Thyroid gland (tissue), 4 donors: Measurements from ENCODE around the gene SMAD3. TPM values are rescaled to one million over a fixed set of nuclear protein-coding genes. Genes with fewer than 3 reads are reported as not detected.
"Not testable (repeated sequence)": the region's sequence is repeated elsewhere in the genome, so short reads cannot be mapped to it uniquely, and the experiment has no call there.

Source experiments
- DNase-seq, 2 donors: peaks; one replicate each; pipeline ENCODE4 v3.0.0-alpha.2; 2019
- H3K27ac ChIP-seq, 3 donors: fragments of 200-600 bp; sonication (generic); 1 replicate in 2 of 3; 2 replicates in 1 of 3; pipeline ENCODE4 v1.5.1; 2016 to 2019; ENCODE audit warnings: mild to moderate bottlenecking in 1 of 3, moderate library complexity in 1 of 3
- H3K27me3 ChIP-seq: fragments of 200-600 bp; sonication (generic); one replicate; pipeline ENCODE4 v1.5.1; 2019
- H3K36me3 ChIP-seq, 2 donors: fragments of 200-600 bp; sonication (generic); one replicate each; pipeline ENCODE4 v1.5.1; 2016 to 2019
- H3K4me1 ChIP-seq, 2 donors: fragments of 200-600 bp; sonication (generic); one replicate each; pipeline ENCODE4 v1.5.1; 2017 to 2019
- H3K4me3 ChIP-seq, 3 donors: fragments of 200-600 bp; sonication (generic); replicated peaks in 1 of 3; 1 replicate in 2 of 3; 2 replicates in 1 of 3; pipeline ENCODE4 v1.5.1; 2016; ENCODE audit warnings: mild to moderate bottlenecking in 1 of 3
- H3K9me3 ChIP-seq: fragments of 200-600 bp; sonication (generic); one replicate; pipeline ENCODE4 v1.5.1; 2017
- CTCF ChIP-seq, 6 experiments: fragments of 200-600 bp in 3 of 6; fragments of 450-650 bp in 3 of 6; sonication (generic) in 3 of 6; IDR thresholded peaks; one replicate each; pipeline ENCODE4 v1.5.1; 2016 to 2019; ENCODE audit warnings: antibody characterized with exemption in 6 of 6, mild to moderate bottlenecking in 2 of 6, inconsistent platforms in 1 of 6, moderate library complexity in 1 of 6
- POLR2A ChIP-seq, 2 donors: fragments of 450-650 bp; IDR thresholded peaks; one replicate each; pipeline ENCODE4 v1.6.1; 2017; ENCODE audit warnings: antibody characterized with exemption in 2 of 2, mild to moderate bottlenecking in 2 of 2, moderate library complexity in 1 of 2
- WGBS, 2 donors: methylation state at CpG; one replicate each; pipeline ENCODE4 v1.1.5; 2017; 5-methylcytosine and 5-hydroxymethylcytosine counted together
- intact Hi-C: fragments of 100-400 bp; cut with DNase I; formaldehyde crosslinking; loops from one replicate; pipeline ENCODE4 v1.15.1; 2023
- total RNA-seq, 4 donors: library from RNA; depleted of rRNA; stranded (reverse); fragments of >200 nt; gene quantifications; one replicate each; pipeline ENCODE4 v1.2.3, GENCODE V29; 2016

The SMAD3 gene
- total RNA-seq, 4 donors from 2014 or later: 33.6 to 66.5 (median 47.3) TPM

DNA sequence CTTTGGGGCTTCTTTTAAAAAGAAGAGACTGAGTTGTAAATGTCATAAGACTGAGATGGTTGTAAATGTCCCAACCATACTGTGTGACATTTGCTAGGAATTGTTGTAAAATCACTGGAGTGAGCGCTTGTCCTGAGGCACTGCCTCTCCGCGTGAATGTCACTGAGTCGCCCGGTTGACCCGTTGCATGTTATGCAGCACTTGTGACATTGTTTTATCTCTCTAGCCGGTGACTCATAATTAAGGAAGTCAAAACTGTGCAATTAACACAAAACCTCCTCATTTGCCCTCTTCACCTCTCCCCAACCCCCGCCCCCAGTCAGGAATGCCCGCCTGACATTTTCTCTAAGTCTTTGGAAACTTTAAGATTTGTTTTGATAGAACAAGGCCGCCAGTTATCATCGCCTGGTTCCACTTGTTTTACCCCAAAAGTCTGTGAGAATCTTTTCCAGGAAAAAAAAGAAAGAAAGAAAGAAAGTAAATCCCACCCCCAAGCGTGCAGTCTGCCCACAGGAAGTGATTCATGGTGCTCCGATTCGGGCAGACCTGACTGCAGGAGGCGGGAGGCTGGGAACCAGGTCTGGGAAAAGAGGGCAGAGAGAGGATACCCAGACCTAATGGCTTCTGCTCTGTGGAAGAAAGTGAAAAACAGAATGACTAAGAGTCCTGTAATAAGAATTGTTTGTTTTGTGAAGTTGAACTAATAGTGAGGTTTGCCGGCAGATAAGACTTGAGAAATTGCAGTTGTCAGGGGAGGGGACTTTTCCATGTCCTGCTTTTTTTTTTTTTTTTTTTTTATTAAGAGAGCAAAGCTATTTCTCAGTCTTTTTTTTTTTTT, 84.8 kb downstream of the SMAD3 start:
- intact Hi-C loops: no loop called here
- H3K27ac ChIP-seq: peak overlapping the region; percentile 85 to 92 (median 87)
- H3K27me3 ChIP-seq: no peaks in the 10 kb centered on the region
- peak; percentile 70 to 84 for DNase-seq
- peaks cover 89 to 97% of the 10 kb centered on the region in 2 donors for H3K4me1 ChIP-seq
- no peak overlapping the region for H3K4me3 ChIP-seq
- 16 to 23% methylated on average over 16 of the region's 16 CpGs for WGBS, 2 donors
- H3K36me3 ChIP-seq: no peaks in the 10 kb centered on the region
- TF ChIP-seq POLR2A (IDR thresholded peaks at IDR 0.05): peak in 1 of 2 donors; percentile 39
- no peak for TF ChIP-seq CTCF (IDR thresholded peaks at IDR 0.05)
- H3K9me3 ChIP-seq: no peaks in the 10 kb centered on the region

GRCh38 chr15:67152429-67152828, 87.0 kb downstream of the SMAD3 start:
- Histone ChIP-seq H3K4me3 (no peak overlapping the region), H3K27me3 (no peaks in the 10 kb centered on the region), H3K27ac (peak overlapping the region; percentile 67 to 92 (median 87)), H3K9me3 (no peaks in the 10 kb centered on the region), H3K36me3 (no peaks in the 10 kb centered on the region), H3K4me1 (peaks cover 72 to 83% of the 10 kb centered on the region in 2 donors)
- 27 to 39% methylated on average over 1 of the region's 1 CpG for WGBS, 2 donors
- TF ChIP-seq POLR2A (IDR thresholded peaks at IDR 0.05): no peak
- TF ChIP-seq CTCF (IDR thresholded peaks at IDR 0.05): no peak
- no peak for DNase-seq
- intact Hi-C loops: no loop called here

DNA sequence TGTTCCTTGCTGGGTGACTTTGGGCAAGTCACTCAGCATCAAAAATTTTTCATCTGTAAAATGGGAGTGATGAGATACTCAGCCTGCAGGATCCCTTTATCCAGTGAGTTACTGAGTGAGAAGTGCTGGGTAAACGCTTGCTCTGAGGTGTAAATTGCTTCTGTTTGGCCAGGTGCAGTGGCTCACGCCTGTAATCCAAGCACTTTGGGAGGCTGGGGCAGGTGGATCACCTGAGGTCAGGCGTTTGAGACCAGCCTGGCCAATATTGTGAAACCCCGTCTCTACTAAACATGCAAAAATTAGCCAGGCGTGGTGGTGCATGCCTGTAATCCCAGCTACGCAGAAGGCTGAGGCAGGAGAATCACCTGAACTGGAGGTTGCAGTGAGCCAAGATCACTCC, 87.6 kb downstream of the SMAD3 start:
- DNase-seq, intact Hi-C loops, H3K36me3 ChIP-seq, H3K4me3 ChIP-seq, H3K9me3 ChIP-seq, H3K27me3 ChIP-seq: not testable (repeated sequence)
- H3K27ac ChIP-seq: peak overlapping the region; percentile 67 to 92 (median 87)
- H3K4me1 ChIP-seq: peaks cover 72 to 82% of the 10 kb centered on the region in 2 donors
- WGBS, 2 donors: 77 to 83% methylated on average over 6 of the region's 6 CpGs

DNA sequence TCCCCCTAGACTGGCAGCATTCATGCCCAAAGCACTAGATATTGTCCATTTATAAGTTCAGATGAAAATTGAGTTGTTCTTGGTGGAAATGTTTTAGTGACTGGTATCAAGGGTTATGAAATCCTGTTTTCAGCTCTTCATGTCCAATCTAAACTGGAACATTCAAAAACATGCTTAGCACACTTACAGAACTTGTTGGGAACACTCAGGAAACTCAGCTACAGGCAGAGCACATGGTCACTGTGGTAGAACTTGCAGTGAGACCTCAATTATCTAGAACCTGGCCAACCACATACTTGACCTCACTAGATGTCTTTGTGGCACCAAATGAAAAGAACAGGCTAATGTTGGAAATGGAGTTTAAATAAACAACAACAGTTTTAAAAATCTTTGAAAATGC, 88.8 kb downstream of the SMAD3 start:
- Histone ChIP-seq H3K27me3 (no peaks in the 10 kb centered on the region), H3K4me1 (peaks cover 66 to 77% of the 10 kb centered on the region in 2 donors), H3K36me3 (no peaks in the 10 kb centered on the region), H3K4me3 (no peak overlapping the region), H3K27ac (peak overlapping the region; percentile 67 to 92 (median 87)), H3K9me3 (no peaks in the 10 kb centered on the region)
- no peak for TF ChIP-seq POLR2A (IDR thresholded peaks at IDR 0.05)
- TF ChIP-seq CTCF (IDR thresholded peaks at IDR 0.05): no peak
- no peak for DNase-seq
- intact Hi-C loops: no loop called here

DNA sequence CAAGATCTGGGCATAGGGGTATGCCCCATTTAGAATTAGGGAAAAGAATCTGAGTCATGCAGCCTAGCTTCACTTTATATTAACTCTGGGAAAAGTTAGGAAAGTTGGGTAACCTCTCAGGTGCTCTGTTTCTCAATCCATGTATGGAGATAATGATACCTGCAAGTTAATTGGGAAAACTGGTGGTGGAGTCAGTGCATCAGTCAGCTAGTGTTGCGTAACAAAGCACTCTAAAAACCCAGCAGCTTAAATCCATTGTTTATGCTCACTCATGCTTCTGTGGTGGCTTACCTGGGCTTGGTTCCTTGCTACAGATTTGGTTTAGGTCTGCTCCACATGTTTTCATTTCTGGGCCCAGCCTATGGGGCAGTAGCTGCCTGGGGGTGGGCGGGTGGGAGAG, 91.0 kb downstream of the SMAD3 start:
- Histone ChIP-seq H3K4me3 (no peak overlapping the region), H3K9me3 (no peaks in the 10 kb centered on the region), H3K36me3 (no peaks in the 10 kb centered on the region), H3K27ac (no peak overlapping the region), H3K4me1 (peaks cover 48 to 61% of the 10 kb centered on the region in 2 donors), H3K27me3 (no peaks in the 10 kb centered on the region)
- no peak for DNase-seq
- 97 to 100% methylated on average over 2 of the region's 2 CpGs for WGBS, 2 donors
- TF ChIP-seq POLR2A (IDR thresholded peaks at IDR 0.05): no peak
- no peak for TF ChIP-seq CTCF (IDR thresholded peaks at IDR 0.05)
- intact Hi-C loops: no loop called here
